Adrenal gland (tissue), 5 donors: Measurements from ENCODE around the gene MARS2.

Source experiments
- CTCF ChIP-seq, 6 experiments: fragments of 450-650 bp in 4 of 6; fragments of 200-600 bp in 2 of 6; sonication (generic) in 1 of 6; IDR thresholded peaks; 1 replicate in 5 of 6; 2 replicates in 1 of 6; pipeline versions ENCODE4 v1.5.1 to v1.8.0; 2016 to 2021; ENCODE audit warnings: antibody characterized with exemption in 6 of 6, mild to moderate bottlenecking in 2 of 6, moderate library complexity in 1 of 6
- POLR2A ChIP-seq, 2 donors: fragments of 450-650 bp; IDR thresholded peaks; one replicate each; pipeline ENCODE4 v1.6.1; 2017; ENCODE audit warnings: antibody characterized with exemption in 2 of 2, mild to moderate bottlenecking in 2 of 2, moderate library complexity in 1 of 2
- donor health status: DM: no; HTN: no; CAD: no.

GRCh38 chr2:197666277-197666676 is 38.9 kb upstream of the MARS2 start:
- TF ChIP-seq CTCF (IDR thresholded peaks at IDR 0.05) = no peak
- TF ChIP-seq POLR2A (IDR thresholded peaks at IDR 0.05) = no peak
